Esophagus muscularis mucosa (tissue), 4 donors: Measurements from ENCODE around the gene PODNL1. TPM values are rescaled to one million over a fixed set of nuclear protein-coding genes. Genes with fewer than 3 reads are reported as not detected.

Experiments
- DNase-seq: peaks from one replicate; pipeline ENCODE4 v3.0.0-alpha.2; 2017; ENCODE audit errors: extremely low spot score
- H3K27ac ChIP-seq, 4 donors: fragments of 200-600 bp; sonication (generic); replicated peaks in 1 of 4; 1 replicate in 3 of 4; 2 replicates in 1 of 4; pipeline ENCODE4 v1.5.1; 2016 to 2019; ENCODE audit warnings: mild to moderate bottlenecking in 1 of 4
- H3K27me3 ChIP-seq, 4 donors: fragments of 200-600 bp; sonication (generic); one replicate each; pipeline versions ENCODE4 v1.5.1 to v1.6.0; 2016 to 2019
- H3K36me3 ChIP-seq, 4 donors: fragments of 200-600 bp; sonication (generic); one replicate each; pipeline ENCODE4 v1.5.1; 2016 to 2019
- H3K4me1 ChIP-seq, 4 donors: fragments of 200-600 bp; sonication (generic); one replicate each; pipeline ENCODE4 v1.5.1; 2016 to 2019
- H3K4me3 ChIP-seq, 4 donors: fragments of 200-600 bp; sonication (generic); 1 replicate in 2 of 4; 2 replicates in 2 of 4; pipeline ENCODE4 v1.5.1; 2016 to 2019; ENCODE audit warnings: mild to moderate bottlenecking in 4 of 4, moderate library complexity in 1 of 4
- H3K9me3 ChIP-seq, 4 donors: fragments of 200-600 bp; sonication (generic); 1 replicate in 3 of 4; 2 replicates in 1 of 4; pipeline ENCODE4 v1.5.1; 2016 to 2019
- CTCF ChIP-seq, 3 experiments: fragments of 200-600 bp in 2 of 3; fragments of 450-650 bp in 1 of 3; sonication (generic) in 2 of 3; IDR thresholded peaks; one replicate each; pipeline ENCODE4 v1.5.1; 2017 to 2019; ENCODE audit warnings: antibody characterized with exemption in 3 of 3, mild to moderate bottlenecking in 2 of 3, moderate library complexity in 1 of 3
- EP300 ChIP-seq: sonication (generic); formaldehyde crosslinking; IDR thresholded peaks from one replicate; pipeline ENCODE4 v1.6.1; 2017; ENCODE audit warnings: antibody characterized with exemption
- POLR2A ChIP-seq: fragments of 450-650 bp; IDR thresholded peaks from one replicate; pipeline ENCODE4 v1.6.1; 2017; ENCODE audit warnings: antibody characterized with exemption, moderate library complexity, mild to moderate bottlenecking, low read depth
- POLR2AphosphoS5 ChIP-seq, 2 donors: sonication (generic); formaldehyde crosslinking; IDR thresholded peaks; one replicate each; pipeline ENCODE4 v1.6.1; 2017; ENCODE audit warnings: antibody characterized with exemption in 2 of 2
- whole genome bisulfite sequencing: methylation state at CpG from one replicate; pipeline ENCODE4 v1.1.5; 2018; 5-methylcytosine and 5-hydroxymethylcytosine counted together
- intact Hi-C: fragments of 100-400 bp; cut with DNase I; formaldehyde crosslinking; loops from one replicate; pipeline ENCODE4 v1.15.1; 2023
- total RNA-seq, 4 donors: library from RNA; depleted of rRNA; stranded (reverse); fragments of >200 nt; gene quantifications; one replicate each; pipeline versions ENCODE4 v1.1.0 to v1.2.1, GENCODE V29; 2016

Gene PODNL1
- total RNA-seq, 4 donors from 2014 or later, result 0.66 to 0.69 TPM; not detected in 2

- no peak overlapping the region for H3K4me3 ChIP-seq
- DNase-seq, result no peak
- no peak overlapping the region for H3K27ac ChIP-seq
- TF ChIP-seq POLR2A (no peak), POLR2AphosphoS5 (IDR thresholded peaks at IDR 0.05) (no peak), CTCF (IDR thresholded peaks at IDR 0.05) (no peak), EP300 (no peak)
- no peaks in the 10 kb centered on the region for H3K9me3 ChIP-seq
- H3K27me3 ChIP-seq, result peaks cover 0 to 24% (median 2%) of the 10 kb centered on the region in 4 donors
- H3K4me1 ChIP-seq, result peaks cover 0 to 5% (median 0%) of the 10 kb centered on the region in 4 donors
- WGBS, result 93% methylated on average over 13 of the region's 17 CpGs
- H3K36me3 ChIP-seq, result peaks cover 4 to 59% (median 46%) of the 10 kb centered on the region in 4 donors
- intact Hi-C loops, result no loop called here
These were observed 8.3 kb downstream of the PODNL1 start for GRCh38 chr19:13929956-13930355.

GRCh38 chr19:13929340-13929739 lies 8.9 kb downstream of the PODNL1 start:
- no peak for TF ChIP-seq POLR2A
- no peak for TF ChIP-seq EP300
- no peak for TF ChIP-seq CTCF (IDR thresholded peaks at IDR 0.05)
- TF ChIP-seq POLR2AphosphoS5 (IDR thresholded peaks at IDR 0.05), result no peak
- Histone ChIP-seq H3K36me3 (peaks cover 9 to 65% (median 52%) of the 10 kb centered on the region in 4 donors), H3K4me3 (no peak overlapping the region), H3K27me3 (peaks cover 0 to 18% (median 2%) of the 10 kb centered on the region in 4 donors), H3K9me3 (no peaks in the 10 kb centered on the region), H3K27ac (no peak overlapping the region), H3K4me1 (peaks cover 0 to 5% (median 0%) of the 10 kb centered on the region in 4 donors)
- DNase-seq, result no peak
- intact Hi-C loops, result no loop called here
- WGBS, result 80% methylated on average over 10 of the region's 12 CpGs

- Histone ChIP-seq H3K36me3 (peaks cover 19 to 89% (median 78%) of the 10 kb centered on the region in 4 donors), H3K4me1 (peaks cover 0 to 5% (median 0%) of the 10 kb centered on the region in 4 donors), H3K27me3 (no peaks in the 10 kb centered on the region), H3K9me3 (no peaks in the 10 kb centered on the region), H3K27ac (peak overlapping the region in 1 of 4 donors; percentile 30), H3K4me3 (no peak overlapping the region)
- WGBS, result 91% methylated on average over 8 of the region's 8 CpGs
- intact Hi-C loops, result no loop called here
- DNase-seq, result no peak
- TF ChIP-seq CTCF (IDR thresholded peaks at IDR 0.05), result no peak
- no peak for TF ChIP-seq POLR2A
- no peak for TF ChIP-seq POLR2AphosphoS5 (IDR thresholded peaks at IDR 0.05)
- no peak for TF ChIP-seq EP300
These were observed 11.5 kb downstream of the PODNL1 start for GRCh38 chr19:13926715-13927114.

- no peak for TF ChIP-seq EP300
- no peak for TF ChIP-seq CTCF (IDR thresholded peaks at IDR 0.05)
- TF ChIP-seq POLR2AphosphoS5 (IDR thresholded peaks at IDR 0.05), result no peak
- no peak for TF ChIP-seq POLR2A
- intact Hi-C loops, result no loop called here
- DNase-seq, result no peak
- 71% methylated on average over 4 of the region's 4 CpGs for WGBS
- Histone ChIP-seq H3K4me1 (peaks cover 0 to 5% (median 0%) of the 10 kb centered on the region in 4 donors), H3K36me3 (peaks cover 25 to 89% (median 80%) of the 10 kb centered on the region in 4 donors), H3K27ac (peak overlapping the region in 1 of 4 donors; percentile 30), H3K4me3 (no peak overlapping the region), H3K9me3 (no peaks in the 10 kb centered on the region), H3K27me3 (no peaks in the 10 kb centered on the region)
These were observed 12.2 kb downstream of the PODNL1 start for GRCh38 chr19:13926010-13926409.
